ENCODE data around the gene CDKN2B-AS1.

- no peak for TF ChIP-seq EZH2phosphoT487 (IDR thresholded peaks at IDR 0.05; ENCODE audit: low read depth)
- TF ChIP-seq CTCF (IDR thresholded peaks at IDR 0.05; ENCODE audit: low read depth, low read length): no peak
Measured at GRCh38 chr9:22022396-22022795, 27.8 kb downstream of the CDKN2B-AS1 start.
